NCI-H2196 (cell line): ENCODE results near the gene ADAMTSL3.
"Not testable (repeated sequence)": the region's sequence is repeated elsewhere in the genome, so short reads cannot be mapped to it uniquely, and the experiment has no call there.

Experiments used
- DNase-seq: peaks from one replicate; lab custom pipeline; 2025; ENCODE audit not compliant: unreplicated experiment; lab: John Stamatoyannopoulos, UW

Gene ADAMTSL3

DNA sequence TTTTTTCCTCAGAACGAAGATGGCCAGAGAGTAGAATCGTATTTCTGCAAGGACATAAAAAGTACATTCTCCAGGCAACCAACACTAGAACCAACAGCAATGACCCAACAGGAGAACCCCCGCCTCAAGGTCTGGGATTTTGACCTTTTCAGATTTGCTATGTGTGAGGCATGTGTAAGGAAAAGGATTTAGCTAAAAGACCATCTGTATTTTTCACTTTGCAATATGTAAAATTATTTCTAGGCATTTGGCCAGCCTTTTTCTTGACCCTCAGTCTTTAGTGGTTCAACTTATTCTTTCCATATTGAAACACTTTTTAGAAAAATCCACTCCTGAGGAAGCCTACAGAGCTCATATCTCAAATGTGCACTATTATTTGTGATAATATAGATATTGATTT lies 362.4 kb downstream of the ADAMTSL3 start:
- no peak for DNase-seq

DNA sequence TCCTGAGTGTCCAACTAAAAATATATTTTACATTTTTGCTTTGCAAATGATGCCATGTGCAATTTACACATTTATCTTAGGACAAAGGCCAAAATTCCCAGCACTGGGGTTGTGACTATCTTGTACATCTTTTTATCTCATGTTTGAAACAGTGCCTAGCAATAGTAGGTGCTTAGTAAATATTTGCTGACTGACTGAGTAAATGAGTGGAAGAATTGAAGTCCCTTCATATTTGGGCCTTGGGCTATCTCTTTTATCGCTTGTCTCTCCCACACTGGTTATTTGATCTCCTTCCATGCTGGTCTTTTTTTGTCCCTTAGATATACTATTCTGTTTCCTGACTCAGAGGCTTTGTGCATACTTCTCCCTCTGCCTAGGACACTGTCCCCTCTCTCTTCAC lies 368.6 kb downstream of the ADAMTSL3 start:
- DNase-seq: no peak

DNA sequence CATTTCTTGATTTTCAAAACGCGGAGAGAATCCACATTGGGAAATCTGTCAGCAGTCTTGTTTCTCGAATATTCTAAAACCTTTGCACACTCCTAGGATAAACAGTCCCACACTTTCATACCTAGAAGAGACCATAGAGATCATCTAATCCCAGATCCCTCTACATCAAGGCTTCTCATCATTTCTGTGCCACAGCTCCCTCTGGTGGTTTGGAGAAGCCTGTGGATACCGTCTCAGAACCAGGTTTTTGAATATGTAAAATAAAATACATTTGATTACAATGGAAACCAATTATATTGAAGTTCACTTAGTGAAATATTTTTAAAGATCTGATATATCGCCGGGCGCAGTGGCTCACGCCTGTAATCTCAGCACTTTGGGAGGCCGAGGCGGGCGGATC lies 369.7 kb downstream of the ADAMTSL3 start:
- no peak for DNase-seq

DNA sequence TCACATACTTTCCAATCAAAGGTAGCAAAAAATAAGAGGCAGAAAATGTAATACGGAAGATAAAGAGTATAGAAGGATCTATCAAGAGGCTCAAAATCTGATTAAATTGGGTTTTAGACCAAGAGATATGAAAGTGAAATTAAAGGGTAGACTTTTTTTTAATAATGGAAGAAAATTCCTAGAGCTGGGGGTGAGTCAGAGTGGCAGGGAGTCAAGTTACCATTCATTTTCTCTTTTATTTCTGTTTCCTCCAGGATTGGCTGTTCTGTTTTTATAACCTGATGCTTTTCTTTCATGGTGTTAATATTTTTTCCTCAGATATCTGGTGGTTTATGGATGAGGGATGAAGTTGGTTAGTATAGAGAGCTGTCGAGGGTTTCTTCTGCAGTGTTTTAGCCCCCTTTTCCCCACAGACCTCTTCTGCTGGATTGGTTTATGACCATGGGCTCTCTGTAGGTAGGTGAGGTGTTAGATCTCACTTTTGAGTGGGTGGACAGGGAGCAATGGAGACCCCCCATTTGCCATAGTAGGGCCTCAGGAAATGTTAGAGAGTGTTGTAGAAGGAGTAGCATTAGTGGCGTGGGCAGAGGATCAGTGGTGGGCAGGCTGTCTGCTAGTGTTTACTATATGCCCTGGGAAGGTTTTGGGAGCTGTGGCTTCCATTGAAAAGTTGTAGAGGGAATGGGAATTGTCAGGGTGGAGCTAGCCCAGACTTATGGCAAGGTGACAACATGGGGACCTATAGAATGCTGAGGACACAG lies 380.1 kb downstream of the ADAMTSL3 start:
- no peak for DNase-seq

DNA sequence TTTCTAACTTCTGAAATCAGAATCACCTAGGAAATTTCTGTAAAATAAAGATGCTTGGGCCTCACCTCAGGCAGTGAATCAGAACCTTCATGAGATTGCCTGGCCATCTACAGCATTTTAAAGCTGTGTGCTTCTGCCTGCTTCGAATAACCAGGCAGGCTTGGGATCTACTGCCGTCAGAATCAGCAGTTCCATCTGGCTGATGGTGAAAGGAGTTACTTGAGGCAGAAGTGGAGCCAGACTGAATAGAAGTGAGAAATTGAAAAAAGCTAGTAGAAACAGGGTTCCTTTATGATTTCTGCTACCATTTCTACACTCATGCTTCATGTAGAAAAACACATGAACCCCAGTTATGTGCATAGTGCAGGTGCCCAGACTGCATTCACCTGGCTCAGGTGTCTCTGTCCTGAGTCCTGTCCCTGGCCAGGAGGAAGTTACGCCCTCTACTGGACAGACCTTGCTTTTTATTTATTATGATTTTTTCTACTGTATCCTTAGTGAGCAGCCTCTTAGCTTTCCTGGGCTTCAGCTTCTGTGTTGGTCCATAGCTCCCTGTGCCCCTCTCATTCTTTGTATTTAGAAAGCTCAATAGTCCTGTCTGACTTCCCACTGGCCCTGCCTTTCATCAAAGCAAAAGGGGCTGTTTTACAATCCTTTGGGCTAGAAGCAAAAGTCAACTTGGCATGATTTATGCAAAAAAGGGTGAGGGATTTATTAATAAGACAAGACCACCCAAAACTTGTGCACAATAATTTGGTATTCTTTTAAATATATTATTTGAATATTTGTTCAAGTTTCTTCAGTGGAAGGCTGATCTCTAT lies 380.9 kb downstream of the ADAMTSL3 start:
- DNase-seq: no peak

DNA sequence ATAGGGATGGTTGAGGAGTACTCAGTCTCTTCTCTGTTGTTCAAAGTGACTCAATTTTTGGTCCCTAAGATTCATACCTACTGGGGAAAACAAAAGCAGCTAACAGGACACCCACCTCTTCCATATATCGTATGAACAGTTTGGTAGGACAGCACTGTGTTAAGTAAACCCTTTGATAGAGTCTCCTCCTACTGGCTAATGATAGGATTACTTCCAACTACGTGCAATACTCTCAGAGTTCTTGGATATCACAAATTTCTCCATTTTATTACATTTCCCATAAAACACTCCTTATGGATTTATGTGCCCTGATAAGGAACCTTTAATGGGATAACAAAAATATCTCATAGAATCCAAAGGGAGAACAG lies 381.5 kb downstream of the ADAMTSL3 start:
- no peak for DNase-seq

DNA sequence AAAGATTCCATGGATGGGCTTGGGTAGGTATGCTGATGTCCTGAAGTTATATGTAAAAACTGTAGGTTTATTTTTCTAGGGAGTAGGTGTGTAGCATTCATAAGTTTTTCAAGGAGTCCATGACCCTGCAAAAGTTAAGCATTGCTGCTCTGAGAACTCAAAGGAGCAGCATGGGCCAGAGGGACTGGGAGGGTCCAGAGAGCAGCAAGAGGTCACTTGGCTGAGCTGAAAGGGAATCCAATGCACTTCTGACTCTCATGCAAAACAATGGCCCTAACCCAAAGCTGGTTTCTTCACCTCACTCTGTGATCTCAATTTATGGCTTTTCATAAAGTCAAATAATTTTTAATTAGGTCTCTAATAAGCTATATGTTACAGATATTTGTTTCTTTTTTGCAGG lies 383.4 kb downstream of the ADAMTSL3 start:
- no peak for DNase-seq

DNA sequence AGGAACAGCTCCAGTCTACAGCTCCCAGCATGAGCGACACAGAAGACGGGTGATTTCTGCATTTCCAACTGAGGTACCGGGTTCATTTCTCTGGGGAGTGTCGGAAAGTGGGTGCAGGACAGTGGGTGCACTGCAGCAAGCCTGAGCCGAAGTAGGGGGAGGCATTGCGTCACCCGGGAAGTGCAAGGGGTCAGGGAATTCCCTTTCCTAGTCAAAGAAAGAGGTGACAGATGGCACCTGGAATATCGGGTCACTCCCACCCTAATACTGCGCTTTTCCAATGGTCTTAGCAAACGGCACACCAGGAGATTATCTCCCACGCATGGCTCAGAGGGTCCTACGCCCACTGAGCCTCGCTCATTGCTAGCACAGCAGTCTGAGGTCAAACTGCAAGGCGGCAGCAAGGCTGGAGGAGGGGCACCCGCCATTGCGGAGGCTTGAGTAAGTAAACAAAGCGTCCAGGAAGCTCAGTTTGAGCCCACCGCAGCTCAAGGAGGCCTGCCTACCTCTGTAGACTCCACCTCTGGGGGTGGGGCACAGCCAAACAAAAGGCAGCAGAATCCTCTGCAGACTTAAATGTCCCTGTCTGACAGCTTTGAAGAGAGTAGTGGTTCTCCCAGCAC lies 388.6 kb downstream of the ADAMTSL3 start:
- not testable (repeated sequence) for DNase-seq

DNA sequence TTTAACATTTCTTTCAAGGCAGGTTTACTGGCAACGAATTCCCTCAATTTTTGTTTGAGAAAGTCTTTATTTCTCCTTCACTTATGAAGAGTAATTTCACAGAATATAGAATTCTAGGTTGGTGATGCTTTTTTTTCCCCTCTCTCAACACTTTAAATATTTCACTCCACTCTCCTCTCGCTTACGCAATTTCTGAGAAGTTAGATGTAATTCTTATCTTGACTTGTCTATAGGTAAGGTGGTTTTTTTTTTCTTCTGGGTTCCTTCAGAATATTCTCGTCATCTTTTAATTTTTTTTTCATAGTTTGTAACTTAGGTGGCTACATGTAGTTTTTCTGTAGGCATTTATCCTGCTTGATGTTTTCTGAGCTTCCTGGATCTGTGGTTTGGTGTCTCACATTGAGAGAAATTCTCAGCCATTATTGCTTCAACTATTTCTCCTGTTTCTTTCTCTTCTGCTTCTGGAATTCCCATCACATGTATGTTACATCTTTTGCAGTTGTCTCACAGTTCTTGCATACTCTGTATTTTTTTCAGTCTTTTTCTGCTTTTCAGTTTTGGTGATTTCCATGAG lies 392.2 kb downstream of the ADAMTSL3 start:
- no peak for DNase-seq

DNA sequence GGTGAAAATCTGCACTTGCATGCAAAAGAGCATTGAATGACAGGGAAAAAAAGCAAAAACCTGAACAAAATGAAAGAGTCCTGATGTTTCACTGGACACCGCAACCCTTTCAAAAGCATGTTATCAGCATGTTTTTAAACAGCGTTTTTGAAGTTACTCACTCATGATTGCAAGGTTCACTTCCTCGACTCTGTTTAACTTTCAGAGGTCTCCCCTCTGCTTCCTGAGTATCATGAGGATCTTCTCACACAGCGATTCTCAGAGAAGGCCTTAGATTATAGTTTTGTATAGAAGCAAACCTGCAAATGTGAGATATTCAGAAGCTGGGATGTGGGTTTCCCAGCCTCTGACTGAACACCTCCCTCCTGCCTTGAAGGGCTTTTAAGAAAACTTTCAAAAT lies 395.6 kb downstream of the ADAMTSL3 start:
- not testable (repeated sequence) for DNase-seq

DNA sequence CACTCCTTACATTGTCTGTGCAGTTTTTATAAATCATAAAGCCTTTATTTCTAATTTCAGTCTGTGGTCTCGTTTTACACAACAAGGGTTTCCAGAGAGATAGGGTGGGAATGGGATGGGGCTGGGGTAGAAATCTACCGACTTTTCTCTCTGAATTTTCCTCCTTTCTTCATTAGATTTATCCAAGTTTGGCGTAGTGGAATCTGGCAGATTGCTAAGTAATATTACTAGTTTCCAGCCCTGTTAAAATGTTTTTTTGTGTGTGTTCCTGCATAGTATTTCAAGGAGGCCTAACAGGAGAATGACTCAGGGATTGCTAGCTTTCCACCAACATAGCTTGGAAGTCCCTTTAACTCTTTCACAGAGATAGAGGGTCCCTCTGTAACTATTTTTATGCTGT lies 396.2 kb downstream of the ADAMTSL3 start:
- DNase-seq: no peak

DNA sequence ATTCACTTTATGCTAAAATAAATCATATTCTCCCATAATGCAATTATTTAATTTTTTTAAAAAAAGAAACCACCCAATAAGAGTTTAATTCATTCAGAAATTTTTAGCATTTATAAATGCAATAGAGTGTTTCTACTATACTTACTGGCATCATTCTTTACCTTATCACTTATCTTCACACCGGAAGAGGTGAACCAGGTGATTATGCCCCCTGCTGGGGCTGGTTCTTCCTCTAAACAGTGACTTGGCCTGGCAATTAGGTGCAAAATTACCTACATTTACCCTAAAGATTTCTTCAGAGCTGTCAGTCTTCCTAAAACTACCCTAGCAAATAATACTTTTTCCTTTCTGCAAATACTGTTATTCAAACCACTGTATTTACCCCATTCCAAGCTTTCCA lies 397.2 kb downstream of the ADAMTSL3 start:
- DNase-seq: not testable (repeated sequence)

DNA sequence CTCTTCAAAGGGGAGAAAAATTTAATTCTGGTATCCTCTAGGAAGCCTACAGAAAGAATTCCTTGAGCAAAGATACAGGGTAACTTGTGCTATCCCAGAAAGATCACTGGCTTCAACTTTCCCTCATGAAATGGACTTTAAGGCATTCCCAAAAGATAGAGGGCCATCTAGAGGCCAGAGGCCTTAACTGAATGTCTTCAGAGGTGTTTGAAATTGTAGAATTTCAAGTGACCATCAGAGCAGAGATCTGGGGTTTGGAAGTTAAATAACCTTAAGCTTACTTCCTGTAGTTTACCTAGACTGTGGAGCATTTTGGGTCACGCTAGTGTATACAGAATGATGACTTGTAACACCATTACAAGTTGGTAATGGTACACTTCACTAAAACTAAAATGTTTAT lies 400.6 kb downstream of the ADAMTSL3 start:
- DNase-seq: not testable (repeated sequence)

DNA sequence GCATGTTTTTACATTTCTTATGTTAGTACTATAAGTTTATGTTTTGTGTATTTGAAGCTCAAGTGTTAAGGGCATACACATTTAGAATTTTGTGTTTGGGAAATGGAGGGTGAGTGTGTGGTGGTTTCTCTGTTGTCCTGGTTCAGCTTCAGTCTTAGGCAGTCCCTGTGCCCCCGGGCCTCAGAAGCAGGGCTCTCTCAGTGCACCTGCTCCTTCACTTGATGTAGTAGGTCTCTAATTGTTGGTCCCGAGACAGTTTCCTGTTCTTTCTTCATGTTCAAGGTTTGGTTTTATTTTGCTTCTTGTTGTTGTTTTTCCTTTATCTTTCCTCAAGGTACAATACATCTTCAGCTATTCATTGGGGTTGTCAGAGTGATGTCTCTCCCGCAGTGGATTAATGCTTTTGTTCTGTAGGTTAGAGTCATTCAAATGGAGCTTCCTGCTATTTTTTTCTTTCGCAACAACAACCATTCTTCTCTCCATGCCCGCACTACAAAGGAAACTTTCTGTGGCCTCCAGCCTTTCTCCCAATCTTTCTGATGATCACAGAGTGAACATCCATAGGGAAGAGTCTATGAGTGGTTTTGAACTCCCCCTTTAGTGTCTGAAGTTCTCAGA lies 403.9 kb downstream of the ADAMTSL3 start:
- DNase-seq: no peak

DNA sequence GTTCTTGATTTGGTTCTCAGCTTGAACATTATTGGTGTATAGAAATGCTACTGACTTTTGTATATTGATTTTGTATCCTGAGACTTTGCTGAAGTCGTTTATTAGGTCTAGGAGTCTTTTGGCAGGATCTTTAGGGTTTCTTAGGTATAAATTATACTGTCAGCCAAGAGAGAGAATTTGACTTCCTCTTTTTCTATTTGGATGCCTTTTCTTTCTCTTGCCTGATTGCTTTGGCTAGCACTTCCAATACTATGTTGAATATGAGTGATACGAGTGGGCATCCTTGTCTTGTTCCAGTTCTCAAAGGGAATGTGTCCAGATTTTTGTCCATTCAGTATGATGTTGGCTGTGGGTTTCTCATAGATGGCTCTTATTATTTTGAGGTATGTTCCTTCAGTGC lies 409.8 kb downstream of the ADAMTSL3 start:
- not testable (repeated sequence) for DNase-seq

DNA sequence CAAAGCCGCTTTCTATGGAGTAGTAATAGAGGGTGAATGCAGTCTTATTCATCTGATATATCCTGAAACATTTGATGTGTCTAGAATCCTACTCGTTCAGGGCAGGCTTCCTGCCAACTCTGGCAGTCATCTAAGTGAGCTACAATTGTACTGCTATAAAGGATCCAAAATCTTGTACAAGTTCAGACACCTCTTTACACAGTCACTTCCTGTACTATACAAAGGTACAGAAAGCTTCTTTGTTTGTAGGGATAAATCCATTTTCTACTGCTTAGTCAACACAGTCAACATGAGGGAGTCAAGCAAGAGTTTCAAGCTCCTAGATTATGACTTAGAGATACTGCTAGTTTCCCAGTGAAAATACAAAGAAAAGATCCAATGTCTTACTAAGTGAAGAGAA lies 414.8 kb downstream of the ADAMTSL3 start:
- DNase-seq: not testable (repeated sequence)

DNA sequence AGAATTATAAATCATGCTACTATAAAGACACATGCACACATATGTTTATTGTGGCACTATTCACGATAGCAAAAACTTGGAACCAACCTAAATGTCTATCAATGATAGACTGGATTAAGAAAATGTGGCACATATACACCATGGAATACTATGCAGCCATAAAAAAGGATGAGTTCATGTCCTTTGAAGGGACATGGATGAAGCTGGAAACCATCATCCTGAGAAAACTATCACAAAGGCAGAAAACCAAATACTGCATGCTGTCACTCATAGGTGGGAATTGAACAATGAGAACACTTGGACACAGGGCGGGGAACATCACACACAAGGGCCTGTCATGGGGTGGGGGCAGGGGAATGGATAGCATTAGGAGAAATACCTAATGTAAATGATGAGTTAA lies 424.1 kb downstream of the ADAMTSL3 start:
- DNase-seq: not testable (repeated sequence)

DNA sequence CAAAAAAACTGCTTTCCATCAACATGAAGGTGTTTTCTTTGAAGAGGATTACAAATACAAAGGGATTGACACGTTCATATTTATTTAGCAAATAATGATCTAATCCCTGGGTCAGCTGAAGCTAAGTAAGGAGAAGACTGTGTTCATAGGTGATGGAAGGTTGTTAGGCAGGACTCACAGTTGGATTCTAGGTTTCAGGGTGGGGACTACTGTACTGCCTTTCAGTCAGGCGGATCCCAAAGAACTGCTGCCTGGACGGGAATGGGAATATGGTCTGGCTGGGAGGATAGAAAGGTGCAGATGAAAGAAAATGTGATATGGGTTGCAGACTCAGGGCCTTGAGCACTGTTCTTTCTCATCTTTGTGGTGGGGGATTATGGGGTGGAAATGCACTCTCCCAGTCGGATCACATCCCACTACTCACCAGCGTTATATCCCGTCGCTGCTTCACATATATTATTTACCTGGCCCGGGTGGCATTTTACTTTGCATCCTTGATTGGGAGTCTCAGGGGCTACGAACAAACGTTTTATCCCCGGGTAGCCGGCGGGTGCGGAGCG lies 425.5 kb downstream of the ADAMTSL3 start:
- peak; percentile 27 for DNase-seq

DNA sequence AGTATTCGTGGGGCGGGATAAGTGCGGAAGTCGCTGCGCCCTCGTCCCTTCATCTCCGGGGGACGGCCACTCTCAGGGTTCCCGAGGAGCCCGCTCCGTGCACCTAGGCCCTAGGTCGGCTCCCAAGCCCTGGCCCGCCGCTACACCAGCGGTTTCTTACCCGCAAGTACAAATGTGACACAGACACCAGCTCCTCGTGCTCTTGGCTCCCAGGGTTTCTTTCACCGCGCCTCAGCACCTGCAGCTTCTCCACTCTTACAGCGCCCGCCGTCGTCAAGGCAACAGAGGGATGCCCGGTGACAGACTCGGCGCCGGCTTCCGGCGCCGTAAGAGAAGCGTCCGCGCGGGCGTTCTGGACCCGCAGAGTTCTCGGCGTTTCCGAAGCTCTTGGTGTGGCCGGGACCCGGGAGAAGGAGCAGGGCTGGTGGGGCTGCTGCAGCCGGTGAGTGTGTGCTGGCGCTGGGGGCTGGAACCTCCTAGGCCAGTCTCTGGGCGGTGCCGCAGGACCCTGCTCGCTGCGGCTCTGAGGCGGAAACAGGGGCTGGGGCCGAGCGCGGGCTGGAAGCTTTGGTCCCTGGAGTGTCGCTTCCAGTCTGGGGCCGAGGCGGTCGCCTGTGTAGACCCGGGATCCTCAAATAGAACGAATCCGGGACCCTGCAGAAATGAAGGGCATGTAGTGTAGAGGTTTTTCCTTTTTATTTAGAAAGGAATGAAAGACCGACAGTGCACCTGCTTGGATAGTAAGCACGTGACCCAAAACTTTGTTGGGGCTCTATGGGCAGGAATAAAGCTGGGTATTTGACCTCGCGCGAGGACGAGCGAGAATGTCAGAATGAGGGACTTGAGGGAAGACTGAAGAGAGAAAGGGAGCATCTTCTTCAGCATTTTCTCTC lies 426.2 kb downstream of the ADAMTSL3 start:
- DNase-seq: peak; percentile 52

DNA sequence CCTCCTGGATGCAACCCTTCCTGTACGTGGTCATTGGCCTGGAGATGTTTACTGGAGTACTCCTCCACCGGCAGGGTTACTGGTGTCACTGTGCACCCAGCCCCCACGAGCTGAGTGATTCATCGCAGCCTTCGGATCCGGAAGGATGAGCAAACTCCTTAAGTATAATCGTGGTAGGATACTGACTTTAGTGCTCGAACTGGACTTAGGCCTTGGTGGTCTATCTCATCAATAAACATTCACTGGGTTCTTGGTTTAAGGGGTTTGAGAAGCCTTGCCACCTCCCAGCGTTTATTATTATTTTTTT lies 426.8 kb downstream of the ADAMTSL3 start:
- DNase-seq: not testable (repeated sequence)
